ENCODE measurements around the gene TSGA10IP. TPM values are rescaled to one million over a fixed set of nuclear protein-coding genes. Genes with fewer than 3 reads are reported as not detected.

The TSGA10IP gene
- total and polyA plus RNA-seq, 10 of the 15 experiments (the other 5 are each of a cell fraction or from before 2014, with no cell fraction given): not detected

GRCh38 chr11:65915101-65915820 is 30.0 kb upstream of the TSGA10IP start:
- FAIRE-seq (no peak), ATAC-seq (no peak), DNase-seq (ENCODE audit: low read depth, low spot score) (no peak)
- in situ Hi-C loops (cut with MboI) (no loop called here), intact Hi-C loops (cut with micrococcal nuclease; ENCODE audit: unreplicated experiment) (no loop called here)
- peaks cover 36% of the 10 kb centered on the region for H3K4me1 ChIP-seq (ENCODE audit: control insufficient read depth, insufficient read depth, low read length)
- no peaks in the 10 kb centered on the region for H3K9me3 ChIP-seq (replicated peaks; ENCODE audit: control insufficient read depth, insufficient read depth, low read length)
- SMC1A ChIA-PET (ENCODE audit: uncharacterized antibody, unreplicated experiment): no interaction called here
- WGBS (ENCODE audit: insufficient coverage, insufficient replicate concordance, low lambda C conversion rate, missing lambda C conversion rate): 50% methylated on average over 10 of the region's 10 CpGs
- H2AFZ ChIP-seq (ENCODE audit: control insufficient read depth, low read depth, low read length): no peak overlapping the region
- H3K4me3 ChIP-seq: no peak overlapping the region
- no peaks in the 10 kb centered on the region; a peak in 1 of 4 replicates for H3K36me3 ChIP-seq (ENCODE audit: control insufficient read depth in 2 of 2, insufficient read depth in 2 of 2, low read length in 1 of 2)
- POLR2A ChIA-PET: interaction anchor here (1.1 to 2.3 kb wide), 2 partner anchors 25 to 56 kb away, joined by 3 to 7 read pairs; partner anchors contain the start of genes CCDC85B and MUS81
- no peak for TF ChIP-seq PAX8 (IDR thresholded peaks at IDR 0.05)
- TF ChIP-seq POLR2AphosphoS2 (IDR thresholded peaks at IDR 0.05; ENCODE audit: low read depth, low read length): peak; percentile 30; the same call in 1 of the 2 replicates
- TF ChIP-seq HDAC6 (IDR thresholded peaks at IDR 0.05; ENCODE audit: unreplicated experiment): no peak
- peak; percentile 24; the same call in 1 of the 2 replicates for TF ChIP-seq POLR2A (IDR thresholded peaks at IDR 0.05; ENCODE audit: low read depth, low read length)
- no peak for TF ChIP-seq MXI1 (IDR thresholded peaks at IDR 0.05; ENCODE audit: low read depth, low read length)
- H3K79me2 ChIP-seq (ENCODE audit: control insufficient read depth, insufficient read depth, low read length): peaks cover 27% of the 10 kb centered on the region
- no peak overlapping the region for H3K27ac ChIP-seq (ENCODE audit: control insufficient read depth, insufficient read depth)
- CTCF ChIA-PET: interaction anchor here (1.1 to 1.9 kb wide), 2 partner anchors 25 to 26 kb away, joined by 3 to 5 read pairs; partner anchors contain the start of gene CCDC85B
- H3K4me2 ChIP-seq (ENCODE audit: control insufficient read depth, insufficient read depth): no peak overlapping the region
- BruUV-seq (replicated peaks): no TSS peak
- H3K27me3 ChIP-seq (replicated peaks in 1 of 2; ENCODE audit: control insufficient read depth in 2 of 2, insufficient read depth in 2 of 2, low read length in 1 of 2): no peaks in the 10 kb centered on the region
- RAD21 ChIA-PET (ENCODE audit: unreplicated experiment): no interaction called here
- no peaks in the 10 kb centered on the region for H4K20me1 ChIP-seq (ENCODE audit: control insufficient read depth, insufficient read depth)
- no peak overlapping the region for H3K9ac ChIP-seq (ENCODE audit: control insufficient read depth, insufficient read depth, low read length)

GRCh38 chr11:65915821-65916251 is 29.4 kb upstream of the TSGA10IP start:
- ChIA-PET POLR2A (interaction anchor here (2.3 kb wide), 1 partner anchor 56 kb away, joined by 7 read pairs; the partner anchor contains the start of gene MUS81), CTCF (interaction anchor here (1.1 to 1.9 kb wide), 2 partner anchors 25 to 27 kb away, joined by 3 to 5 read pairs; partner anchors contain the start of gene CCDC85B), SMC1A (ENCODE audit: uncharacterized antibody, unreplicated experiment) (no interaction called here), RAD21 (ENCODE audit: unreplicated experiment) (no interaction called here)
- DNase-seq (ENCODE audit: low read depth, low spot score) (no peak), ATAC-seq (no peak), FAIRE-seq (no peak)
- Histone ChIP-seq H3K4me2 (ENCODE audit: control insufficient read depth, insufficient read depth) (no peak overlapping the region), H3K27ac (ENCODE audit: control insufficient read depth, insufficient read depth) (no peak overlapping the region), H4K20me1 (ENCODE audit: control insufficient read depth, insufficient read depth) (no peaks in the 10 kb centered on the region), H3K79me2 (ENCODE audit: control insufficient read depth, insufficient read depth, low read length) (peaks cover 33% of the 10 kb centered on the region), H3K9ac (ENCODE audit: control insufficient read depth, insufficient read depth, low read length) (no peak overlapping the region), H2AFZ (ENCODE audit: control insufficient read depth, low read depth, low read length) (no peak overlapping the region), H3K4me1 (ENCODE audit: control insufficient read depth, insufficient read depth, low read length) (peaks cover 40% of the 10 kb centered on the region), H3K36me3 (ENCODE audit: control insufficient read depth in 2 of 2, insufficient read depth in 2 of 2, low read length in 1 of 2) (no peaks in the 10 kb centered on the region; a peak in 1 of 4 replicates), H3K9me3 (replicated peaks; ENCODE audit: control insufficient read depth, insufficient read depth, low read length) (no peaks in the 10 kb centered on the region), H3K4me3 (no peak overlapping the region), H3K27me3 (replicated peaks in 1 of 2; ENCODE audit: control insufficient read depth in 2 of 2, insufficient read depth in 2 of 2, low read length in 1 of 2) (no peaks in the 10 kb centered on the region)
- intact Hi-C loops (cut with micrococcal nuclease; ENCODE audit: unreplicated experiment) (no loop called here), in situ Hi-C loops (cut with MboI) (no loop called here)
- no TSS peak for BruUV-seq (replicated peaks)
- TF ChIP-seq NFYA (IDR thresholded peaks at IDR 0.05; ENCODE audit: borderline replicate concordance, low read depth, low read length) (no peak), BCL11A (IDR thresholded peaks at IDR 0.05; ENCODE audit: low read depth, low read length) (no peak), CBFB (IDR thresholded peaks at IDR 0.05; ENCODE audit: low read depth) (no peak)
- 53% methylated on average over 13 of the region's 13 CpGs for WGBS (ENCODE audit: insufficient coverage, insufficient replicate concordance, low lambda C conversion rate, missing lambda C conversion rate)
